Neural progenitor cell (in vitro differentiated cells): ENCODE measurements around the gene SLC38A10. TPM values are rescaled to one million over a fixed set of nuclear protein-coding genes. Genes with fewer than 3 reads are reported as not detected.
A peak's percentile ranks its signal among the peaks of the same experiment; 100 is the strongest.

ENCODE experiments used
- DNase-seq: peaks from one replicate; pipeline ENCODE4 v3.0.0-alpha.2; 2016; ENCODE audit warnings: low spot score
- H2AFZ ChIP-seq: fragments of 200-600 bp; sonication (generic); replicated peaks from 2 replicates; pipeline ENCODE4 v1.6.1; 2016; ENCODE audit warnings: antibody characterized with exemption
- H3F3A ChIP-seq: fragments of 200-600 bp; sonication (generic); 2 replicates; pipeline ENCODE4 v1.6.1; 2016; ENCODE audit warnings: antibody characterized with exemption, low read depth
- H3K27ac ChIP-seq: fragments of 200-600 bp; sonication (generic); 2 replicates; pipeline ENCODE4 v1.5.1; 2016; ENCODE audit warnings: mild to moderate bottlenecking
- H3K27me3 ChIP-seq: fragments of 200-600 bp; sonication (generic); 2 replicates; pipeline ENCODE4 v1.6.1; 2016; ENCODE audit warnings: mild to moderate bottlenecking, moderate library complexity
- H3K36me3 ChIP-seq: fragments of 200-600 bp; sonication (generic); 2 replicates; pipeline ENCODE4 v1.5.1; 2016
- H3K4me1 ChIP-seq: fragments of 200-600 bp; sonication (generic); 2 replicates; pipeline ENCODE4 v1.6.1; 2016; ENCODE audit warnings: mixed run types
- H3K4me2 ChIP-seq: fragments of 200-600 bp; sonication (generic); 2 replicates; pipeline ENCODE4 v1.6.1; 2016
- H3K4me3 ChIP-seq: fragments of 200-600 bp; sonication (generic); 2 replicates; pipeline ENCODE4 v1.5.1; 2016
- H3K79me2 ChIP-seq: fragments of 200-600 bp; sonication (generic); 2 replicates; pipeline ENCODE4 v1.6.1; 2016; ENCODE audit warnings: low read depth
- H3K9ac ChIP-seq: fragments of 200-600 bp; sonication (generic); 2 replicates; pipeline ENCODE4 v1.6.1; 2016
- H3K9me3 ChIP-seq: fragments of 200-600 bp; sonication (generic); 2 replicates; pipeline ENCODE4 v1.5.1; 2016; ENCODE audit warnings: low read depth
- H4K20me1 ChIP-seq: fragments of 200-600 bp; sonication (generic); 2 replicates; pipeline ENCODE4 v1.6.1; 2016; ENCODE audit warnings: low read depth
- H3K27ac Mint-ChIP-seq: 3 replicates; pipeline ENCODE4 v1.8.0; 2021; ENCODE audit warnings: mixed read lengths
- H3K27me3 Mint-ChIP-seq: 2 replicates; pipeline ENCODE4 v1.8.0; 2022; ENCODE audit warnings: low read depth, mild to moderate bottlenecking, inconsistent platforms, moderate library complexity, mixed read lengths; ENCODE audit not compliant: insufficient read depth
- H3K36me3 Mint-ChIP-seq: 3 replicates; pipeline ENCODE4 v1.8.0; 2021; ENCODE audit warnings: mixed read lengths
- H3K4me1 Mint-ChIP-seq: 3 replicates; pipeline ENCODE4 v1.8.0; 2021; ENCODE audit warnings: mixed read lengths
- H3K4me3 Mint-ChIP-seq: 3 replicates; pipeline ENCODE4 v1.8.0; 2021; ENCODE audit warnings: mild to moderate bottlenecking, moderate library complexity, mixed read lengths
- H3K9me3 Mint-ChIP-seq: 3 replicates; pipeline ENCODE4 v1.8.0; 2020; ENCODE audit warnings: mixed read lengths
- CTCF ChIP-seq: fragments of 200-600 bp; sonication (generic); IDR thresholded peaks from 2 replicates; pipeline ENCODE4 v1.5.1; 2017; ENCODE audit warnings: antibody characterized with exemption, mild to moderate bottlenecking
- EZH2 ChIP-seq: fragments of 200-600 bp; sonication (generic); IDR thresholded peaks from 2 replicates; pipeline ENCODE4 v1.6.1; 2017; ENCODE audit warnings: antibody characterized with exemption, mild to moderate bottlenecking, moderate library complexity
- EZH2phosphoT487 ChIP-seq: fragments of 200-600 bp; sonication (generic); IDR thresholded peaks from 2 replicates; pipeline ENCODE4 v1.6.1; 2017; ENCODE audit warnings: antibody characterized with exemption
- total RNA-seq: library from RNA; depleted of rRNA; stranded (reverse); fragments of >200 nt; gene quantifications from 2 replicates; pipeline ENCODE4 v1.2.3, GENCODE V29; 2015; ENCODE audit warnings: low replicate concordance

SLC38A10 gene
- total RNA-seq, 1 donor from 2014 or later = 8.3 TPM

GRCh38 chr17:81235822-81236740, 59.0 kb downstream of the SLC38A10 start:
- Histone ChIP-seq H3K79me2 (peaks cover 27% of the 10 kb centered on the region), H3K4me3 (no peak overlapping the region), H3K4me1 (peaks cover 5% of the 10 kb centered on the region), H3K4me2 (no peak overlapping the region), H2AFZ (no peak overlapping the region), H3K27ac (no peak overlapping the region), H3F3A (peaks cover 4% of the 10 kb centered on the region), H3K9ac (no peak overlapping the region), H3K36me3 (no peaks in the 10 kb centered on the region), H3K9me3 (no peaks in the 10 kb centered on the region), H4K20me1 (peaks cover 11% of the 10 kb centered on the region), H3K27me3 (no peaks in the 10 kb centered on the region)
- Mint-ChIP-seq H3K27ac (no peak overlapping the region), H3K9me3 (no peaks in the 10 kb centered on the region), H3K4me1 (peaks cover 21% of the 10 kb centered on the region), H3K27me3 (peaks cover 5% of the 10 kb centered on the region), H3K4me3 (peak overlapping the region; percentile 50), H3K36me3 (peaks cover 2% of the 10 kb centered on the region)
- TF ChIP-seq CTCF (no peak), EZH2phosphoT487 (no peak), EZH2 (no peak)
- no peak for DNase-seq

GRCh38 chr17:81234940-81235821, 59.9 kb downstream of the SLC38A10 start:
- H3K79me2 ChIP-seq = peaks cover 21% of the 10 kb centered on the region
- H3K9me3 ChIP-seq = no peaks in the 10 kb centered on the region
- DNase-seq = no peak
- H3F3A ChIP-seq = no peaks in the 10 kb centered on the region
- H3K36me3 ChIP-seq = no peaks in the 10 kb centered on the region
- H3K9me3 Mint-ChIP-seq = no peaks in the 10 kb centered on the region
- TF ChIP-seq EZH2 (no peak), EZH2phosphoT487 (no peak), CTCF (no peak)
- no peak overlapping the region for H3K4me3 ChIP-seq
- peaks cover 8% of the 10 kb centered on the region for H3K27me3 Mint-ChIP-seq
- peaks cover 16% of the 10 kb centered on the region for H3K4me1 Mint-ChIP-seq
- peak overlapping the region; percentile 68 for H3K4me3 Mint-ChIP-seq
- no peak overlapping the region for H2AFZ ChIP-seq
- H4K20me1 ChIP-seq = peaks cover 9% of the 10 kb centered on the region
- peaks cover 6% of the 10 kb centered on the region for H3K36me3 Mint-ChIP-seq
- H3K9ac ChIP-seq = no peak overlapping the region
- H3K4me1 ChIP-seq = peaks cover 3% of the 10 kb centered on the region
- H3K27me3 ChIP-seq = no peaks in the 10 kb centered on the region
- no peak overlapping the region for H3K27ac ChIP-seq
- no peak overlapping the region for H3K27ac Mint-ChIP-seq
- no peak overlapping the region for H3K4me2 ChIP-seq

GRCh38 chr17:81234506-81234855, 60.6 kb downstream of the SLC38A10 start:
- H3K79me2 ChIP-seq = peaks cover 14% of the 10 kb centered on the region
- no peak for TF ChIP-seq CTCF
- TF ChIP-seq EZH2phosphoT487 = no peak
- no peak for TF ChIP-seq EZH2
- no peak overlapping the region for H3K9ac ChIP-seq
- Mint-ChIP-seq H3K27me3 (peaks cover 9% of the 10 kb centered on the region), H3K27ac (no peak overlapping the region), H3K9me3 (no peaks in the 10 kb centered on the region), H3K4me3 (no peak overlapping the region), H3K4me1 (peaks cover 13% of the 10 kb centered on the region), H3K36me3 (peaks cover 11% of the 10 kb centered on the region)
- no peak overlapping the region for H3K4me2 ChIP-seq
- H3K36me3 ChIP-seq = no peaks in the 10 kb centered on the region
- H3K4me1 ChIP-seq = no peaks in the 10 kb centered on the region
- H3K4me3 ChIP-seq = no peak overlapping the region
- H2AFZ ChIP-seq = no peak overlapping the region
- H3F3A ChIP-seq = no peaks in the 10 kb centered on the region
- H3K27ac ChIP-seq = no peak overlapping the region
- no peaks in the 10 kb centered on the region for H3K9me3 ChIP-seq
- no peaks in the 10 kb centered on the region for H3K27me3 ChIP-seq
- peaks cover 9% of the 10 kb centered on the region for H4K20me1 ChIP-seq
- no peak for DNase-seq
